LNCAP (cell line): ENCODE data around the gene NRARP.

Experiments
- CTCF ChIP-seq: fragments of 450-650 bp; IDR thresholded peaks from 2 replicates; pipeline ENCODE4 v1.5.1; 2017; ENCODE audit warnings: mild to moderate bottlenecking

The NRARP gene

DNA sequence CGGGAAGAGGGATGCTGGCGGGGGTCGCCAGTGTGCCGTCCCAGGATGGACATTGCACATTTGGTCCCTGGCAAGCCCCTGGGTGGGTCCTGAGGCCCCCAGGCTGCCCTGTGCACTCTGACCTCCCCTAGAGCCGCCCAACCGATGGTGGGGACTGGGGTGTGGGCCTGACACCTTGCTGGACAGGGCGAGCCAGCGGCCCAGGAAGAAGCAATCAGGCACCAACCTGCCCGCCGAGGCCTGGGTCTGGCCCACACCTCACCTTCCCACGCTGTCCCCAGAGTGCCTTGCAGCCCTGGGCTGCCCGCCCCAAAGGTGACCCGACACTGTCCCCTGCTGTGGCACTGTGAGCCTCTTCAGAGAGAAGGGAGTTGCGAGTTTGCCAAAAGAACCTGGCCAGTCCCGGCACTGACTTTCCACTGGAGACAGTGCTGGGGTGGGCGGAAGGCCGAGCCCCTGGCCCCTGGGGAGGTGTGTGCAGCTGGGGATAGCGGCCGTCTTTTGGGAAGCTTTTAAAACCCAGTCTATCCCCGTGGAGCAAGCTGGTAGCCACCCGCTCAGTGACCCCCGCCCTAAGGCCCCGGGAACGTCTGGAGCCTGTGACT is 12.0 kb upstream of the NRARP start:
- TF ChIP-seq CTCF, result no peak

- no peak for TF ChIP-seq CTCF
These were observed 11.4 kb upstream of the NRARP start for GRCh38 chr9:137313326-137313936.

DNA sequence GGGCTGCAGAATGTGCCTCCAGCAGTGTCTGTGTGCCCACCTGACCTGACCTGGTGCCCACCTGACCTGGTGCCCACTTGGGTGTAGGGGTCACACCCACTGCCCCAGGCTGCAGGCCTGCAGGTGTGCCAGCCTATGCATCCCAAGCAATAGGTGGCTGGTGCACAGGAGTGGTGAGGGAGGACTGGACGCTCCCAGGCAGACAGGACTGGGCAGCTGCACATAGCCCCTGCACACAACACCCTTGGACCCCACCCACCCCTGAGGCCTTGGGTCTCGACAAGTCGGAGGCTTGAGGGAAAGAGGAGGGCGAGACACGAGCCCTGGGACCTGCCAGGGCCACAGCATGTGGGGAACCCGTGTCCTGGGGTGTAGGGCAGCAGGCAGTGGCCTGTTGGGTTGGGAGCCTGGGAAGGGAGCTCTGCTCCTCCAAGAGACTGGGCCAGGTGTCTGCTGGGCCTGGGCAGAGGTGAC is 10.8 kb upstream of the NRARP start:
- TF ChIP-seq CTCF, result no peak

- no peak for TF ChIP-seq CTCF
These were observed 10.1 kb upstream of the NRARP start for GRCh38 chr9:137311986-137312851.

- no peak for TF ChIP-seq CTCF
These were observed 9.3 kb upstream of the NRARP start for GRCh38 chr9:137311171-137311985.

GRCh38 chr9:137310189-137311052 is 8.3 kb upstream of the NRARP start:
- no peak for TF ChIP-seq CTCF
